K562 (cell line): Measurements from ENCODE around the gene KCTD7. TPM values are rescaled to one million over a fixed set of nuclear protein-coding genes. Genes with fewer than 3 reads are reported as not detected.

Experiments
- ATAC-seq: fragments of 200-7000 bp; cut with Tn5 transposase; 3 replicates; pipeline ENCODE4 v1.9.1; 2020; ENCODE audit warnings: moderate library complexity
- BruUV-seq: library from RNA; stranded (reverse); fragments of 400-500 nt; replicated peaks from 2 replicates; lab custom pipeline; 2021; lab: Mats Ljungman, UMichigan
- CTCF ChIA-PET: fragments of 300-600 bp; formaldehyde crosslinking; extraction: SDS; loops from one replicate; lab custom pipeline; 2021; ENCODE audit warnings: low intra/inter-chr PET ratio; lab: Yijun Ruan, JAX
- POLR2A ChIA-PET: fragments of 300-600, 350-650 bp; sonication (Branson Sonifier 250); formaldehyde crosslinking; extraction: SDS; loops from one replicate; lab custom pipeline; 2021; ENCODE audit warnings: antibody characterized with exemption, inconsistent platforms; lab: Yijun Ruan, JAX
- DNase-seq, 4 experiments: peaks; one replicate each; pipeline versions ENCODE4 v3.0.0 to v3.0.0-alpha.2; 2011 to 2018; ENCODE audit warnings: low spot score in 3 of 4, mixed read lengths in 3 of 4; ENCODE audit errors: extremely low read depth in 1 of 4
- FAIRE-seq: peaks from 2 replicates; lab custom pipeline; 2011; peaks lifted over from hg19 to GRCh38; lab: Jason Lieb, UNC
- H2AFZ ChIP-seq: 2 replicates; pipeline ENCODE4 v1.6.0; 2011; ENCODE audit warnings: low read depth, low read length, control low read depth, inconsistent platforms
- H3K27ac ChIP-seq: fragments of 200-600 bp; 3 replicates; pipeline ENCODE4 v1.8.0; 2011; ENCODE audit warnings: low read depth, mild to moderate bottlenecking, control low read depth, inconsistent platforms, low read length, moderate library complexity, mixed read lengths; ENCODE audit errors: extremely low read depth
- H3K27me3 ChIP-seq, 2 experiments: fragments of 300-600 bp in 1 of 2; 2 replicates in 1 of 2; 3 replicates in 1 of 2; pipeline versions ENCODE4 v1.6.0 to v1.8.0; 2011; ENCODE audit warnings: inconsistent platforms in 2 of 2, low read length in 2 of 2, mild to moderate bottlenecking in 1 of 2, mixed read lengths in 1 of 2, moderate library complexity in 1 of 2; ENCODE audit not compliant: control insufficient read depth in 2 of 2, insufficient read depth in 2 of 2
- H3K36me3 ChIP-seq: fragments of 300-600 bp; 3 replicates; pipeline ENCODE4 v1.8.0; 2011; ENCODE audit warnings: mild to moderate bottlenecking, low read length, inconsistent platforms; ENCODE audit not compliant: control insufficient read depth, insufficient read depth
- H3K4me1 ChIP-seq, 2 experiments: fragments of 200-600 bp in 1 of 2; replicated peaks in 1 of 2; 2 replicates in 1 of 2; 3 replicates in 1 of 2; pipeline versions ENCODE4 v1.5.1 to v1.8.0; 2011; ENCODE audit warnings: inconsistent platforms in 2 of 2, low read length in 2 of 2, mild to moderate bottlenecking in 1 of 2, mixed read lengths in 1 of 2, moderate library complexity in 1 of 2; ENCODE audit not compliant: control insufficient read depth in 2 of 2, insufficient read depth in 2 of 2
- H3K4me2 ChIP-seq: 2 replicates; pipeline ENCODE4 v1.6.1; 2011; ENCODE audit warnings: low read length, control low read depth, inconsistent platforms, mixed read lengths; ENCODE audit not compliant: insufficient read depth
- H3K4me3 ChIP-seq: fragments of 200-600 bp; sonication (generic), shearing (Covaris generic); 2 replicates; pipeline ENCODE4 v1.5.1; 2016; ENCODE audit warnings: control low read depth, inconsistent platforms
- H3K79me2 ChIP-seq: fragments of 200-600 bp; 3 replicates; pipeline ENCODE4 v1.8.0; 2011; ENCODE audit warnings: low read length, inconsistent platforms; ENCODE audit not compliant: control insufficient read depth, insufficient read depth
- H3K9ac ChIP-seq, 2 experiments: 2 replicates each; pipeline versions ENCODE4 v1.6.0 to v1.6.1; 2011; ENCODE audit warnings: low read depth in 2 of 2, low read length in 2 of 2, control low read depth in 1 of 2, inconsistent platforms in 1 of 2, mild to moderate bottlenecking in 1 of 2, mixed read lengths in 1 of 2; ENCODE audit not compliant: insufficient read depth in 1 of 2
- H3K9me1 ChIP-seq: one replicate; pipeline ENCODE4 v1.6.0; 2011; ENCODE audit warnings: inconsistent platforms, mild to moderate bottlenecking, low read length, moderate library complexity; ENCODE audit not compliant: control insufficient read depth, insufficient read depth
- H3K9me3 ChIP-seq: replicated peaks from 2 replicates; pipeline ENCODE4 v1.5.1; 2011; ENCODE audit warnings: low read depth, low read length, inconsistent platforms; ENCODE audit not compliant: control insufficient read depth, insufficient read depth
- H4K20me1 ChIP-seq: replicated peaks from 2 replicates; pipeline ENCODE4 v1.6.1; 2011; ENCODE audit warnings: low read length, inconsistent platforms, mixed read lengths; ENCODE audit not compliant: control insufficient read depth, insufficient read depth
- ARNT ChIP-seq, 2 experiments: fragments of 450-650 bp; IDR thresholded peaks; 2 replicates each; pipeline ENCODE4 v1.6.1; 2016; ENCODE audit warnings: mild to moderate bottlenecking in 1 of 2
- GTF3C2 ChIP-seq: IDR thresholded peaks from 3 replicates; pipeline ENCODE4 v1.6.1; 2011; ENCODE audit warnings: borderline replicate concordance, mild to moderate bottlenecking, moderate library complexity; ENCODE audit not compliant: insufficient read length; ENCODE audit errors: extremely low read depth
- HES1 ChIP-seq: fragments of 450-650 bp; IDR thresholded peaks from 2 replicates; pipeline ENCODE4 v1.6.1; 2016; ENCODE audit warnings: low read depth, mild to moderate bottlenecking, moderate library complexity
- RBM25 ChIP-seq: fragments of 200-400 bp; formaldehyde crosslinking; IDR thresholded peaks from 2 replicates; pipeline ENCODE4 v1.6.1; 2018; ENCODE audit warnings: low read length, low read depth, moderate library complexity; ENCODE audit not compliant: severe bottlenecking
- ZNF121 ChIP-seq: sonication (generic); formaldehyde crosslinking; conservative IDR thresholded peaks from 2 replicates; pipeline ENCODE4 v1.8.0; 2022; ENCODE audit warnings: missing genetic modification reagents
- WGBS: fragments of 100-300 bp; shearing (Covaris generic); methylation state at CpG from one replicate; pipeline ENCODE4 v1.1.6; 2016; ENCODE audit warnings: low coverage, mixed read lengths; ENCODE audit not compliant: insufficient coverage; ENCODE audit errors: missing lambda C conversion rate; 5-methylcytosine and 5-hydroxymethylcytosine counted together
- in situ Hi-C: fragments of 300-500 bp; cut with MboI; formaldehyde crosslinking; loops from 4 replicates; pipeline ENCODE4 v1.15.0; 2018; ENCODE audit warnings: inconsistent platforms, mixed read lengths
- intact Hi-C: fragments of 100-400 bp; cut with micrococcal nuclease; formaldehyde crosslinking; loops from 2 replicates; pipeline ENCODE4 v1.14.2; 2022
- polyA plus RNA-seq, 8 experiments: library from polyadenylated mRNA; depleted of rRNA in 4 of 8; stranded (reverse) in 5 of 8; unstranded in 3 of 8; fragments of >200 nt; fragmentation: Nextera tagmentation in 2 of 8; fragmentation: Illumina TruSeq in 1 of 8; extraction: Ambion mirVana in 2 of 8; extraction: Trizol in 1 of 8; gene quantifications; 2 replicates each; pipeline versions ENCODE4 v1.2.1 to v1.2.3, GENCODE V29; 2011 to 2014; ENCODE audit warnings: inconsistent platforms in 1 of 8, missing spikeins in 1 of 8
- total RNA-seq, 7 experiments: library from RNA; depleted of rRNA in 6 of 7; stranded (reverse); fragments of >200 nt in 6 of 7; fragmentation: Illumina TruSeq in 2 of 7; extraction: Trizol in 2 of 7; gene quantifications; 2 replicates each; pipeline versions ENCODE4 v1.2.1 to v1.2.3, GENCODE V29; 2011 to 2021; ENCODE audit warnings: low replicate concordance in 1 of 7

The KCTD7 gene
- total and polyA plus RNA-seq, 9 of the 15 experiments (the other 6 are each of a cell fraction or from before 2014, with no cell fraction given): 1.5 to 26.0 (median 9.0) TPM

- H3K27me3 ChIP-seq: no peaks in the 10 kb centered on the region
- no peaks in the 10 kb centered on the region for H3K9me3 ChIP-seq
- ChIA-PET POLR2A (interaction anchor here (0.6 to 1.2 kb wide), 4 partner anchors 9 to 25 kb away, joined by 3 to 5 read pairs (median 3); no protein-coding TSS in a partner anchor), CTCF (no interaction called here)
- BruUV-seq: no TSS peak
- H3K4me3 ChIP-seq: no peak overlapping the region
- intact Hi-C loops (no loop called here), in situ Hi-C loops (no loop called here)
- no peak overlapping the region for H3K4me2 ChIP-seq
- DNase-seq (no peak), ATAC-seq (no peak), FAIRE-seq (no peak)
- H3K9ac ChIP-seq: no peak overlapping the region
- no peaks in the 10 kb centered on the region for H3K36me3 ChIP-seq
- H3K4me1 ChIP-seq: no peaks in the 10 kb centered on the region; a peak in 1 of 5 replicates
- 0% methylated on average over 1 of the region's 1 CpG for WGBS
- H4K20me1 ChIP-seq: no peaks in the 10 kb centered on the region
- H2AFZ ChIP-seq: no peak overlapping the region
- H3K79me2 ChIP-seq: no peaks in the 10 kb centered on the region
- no peaks in the 10 kb centered on the region for H3K9me1 ChIP-seq
- TF ChIP-seq GTF3C2: no peak
- TF ChIP-seq HES1: no peak
- TF ChIP-seq ARNT (IDR thresholded peaks at IDR 0.05): no peak
- peak; percentile 46 for TF ChIP-seq RBM25
- TF ChIP-seq ZNF121 (CRISPR knock-in tag): peak; percentile 69
- no peak overlapping the region for H3K27ac ChIP-seq
These were observed 13.0 kb upstream of the KCTD7 start for GRCh38 chr7:66615699-66616098.
